ENCODE data around the gene PCBP2. TPM values are rescaled to one million over a fixed set of nuclear protein-coding genes. Genes with fewer than 3 reads are reported as not detected.

PCBP2 gene
- total and polyA plus RNA-seq, 2 of the 4 experiments (the other 2 are of a cell fraction) = 190 to 586 TPM

DNA sequence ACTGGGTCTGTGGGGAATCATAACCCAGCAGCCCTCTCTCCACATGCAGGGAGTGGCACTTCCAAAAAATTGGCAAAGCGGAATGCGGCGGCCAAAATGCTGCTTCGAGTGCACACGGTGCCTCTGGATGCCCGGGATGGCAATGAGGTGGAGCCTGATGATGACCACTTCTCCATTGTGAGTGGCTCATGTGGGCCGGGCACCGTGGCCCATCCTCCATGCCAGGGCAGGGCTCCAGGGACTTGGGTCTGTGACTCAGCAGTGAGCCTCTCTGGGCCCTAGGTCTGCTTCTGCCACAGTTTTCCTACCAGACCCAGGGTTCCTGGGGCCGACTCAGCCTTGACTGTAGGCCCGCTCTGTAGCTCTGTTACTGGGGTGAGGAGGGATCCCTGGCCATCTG, 53.2 kb downstream of the PCBP2 start (continued):
- TF ChIP-seq, protein P1, sequence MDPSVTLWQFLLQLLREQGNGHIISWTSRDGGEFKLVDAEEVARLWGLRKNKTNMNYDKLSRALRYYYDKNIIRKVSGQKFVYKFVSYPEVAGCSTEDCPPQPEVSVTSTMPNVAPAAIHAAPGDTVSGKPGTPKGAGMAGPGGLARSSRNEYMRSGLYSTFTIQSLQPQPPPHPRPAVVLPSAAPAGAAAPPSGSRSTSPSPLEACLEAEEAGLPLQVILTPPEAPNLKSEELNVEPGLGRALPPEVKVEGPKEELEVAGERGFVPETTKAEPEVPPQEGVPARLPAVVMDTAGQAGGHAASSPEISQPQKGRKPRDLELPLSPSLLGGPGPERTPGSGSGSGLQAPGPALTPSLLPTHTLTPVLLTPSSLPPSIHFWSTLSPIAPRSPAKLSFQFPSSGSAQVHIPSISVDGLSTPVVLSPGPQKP (IDR thresholded peaks at IDR 0.05; ENCODE audit: borderline replicate concordance, low read depth, low read length) = no peak
- TF ChIP-seq RCOR1 (IDR thresholded peaks at IDR 0.05; ENCODE audit: insufficient replicate concordance, low read length) = no peak
- no peak for TF ChIP-seq MAFK (IDR thresholded peaks at IDR 0.05; ENCODE audit: low read depth, low read length)
- TF ChIP-seq, protein P2, sequence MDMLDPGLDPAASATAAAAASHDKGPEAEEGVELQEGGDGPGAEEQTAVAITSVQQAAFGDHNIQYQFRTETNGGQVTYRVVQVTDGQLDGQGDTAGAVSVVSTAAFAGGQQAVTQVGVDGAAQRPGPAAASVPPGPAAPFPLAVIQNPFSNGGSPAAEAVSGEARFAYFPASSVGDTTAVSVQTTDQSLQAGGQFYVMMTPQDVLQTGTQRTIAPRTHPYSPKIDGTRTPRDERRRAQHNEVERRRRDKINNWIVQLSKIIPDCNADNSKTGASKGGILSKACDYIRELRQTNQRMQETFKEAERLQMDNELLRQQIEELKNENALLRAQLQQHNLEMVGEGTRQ (IDR thresholded peaks at IDR 0.05; ENCODE audit: low read depth, low read length) = no peak
- TF ChIP-seq CHD1 (IDR thresholded peaks at IDR 0.05; ENCODE audit: low read depth, low read length) = no peak

Data from IMR-90 (cell line).